Vagina (tissue), 2 donors: ENCODE measurements around the gene ARHGAP26.

Source experiments
- POLR2AphosphoS5 ChIP-seq, 2 donors: sonication (generic); formaldehyde crosslinking; IDR thresholded peaks; one replicate each; pipeline ENCODE4 v1.9.0; 2017; ENCODE audit warnings: antibody characterized with exemption in 2 of 2, mild to moderate bottlenecking in 2 of 2, low read depth in 1 of 2; ENCODE audit not compliant: insufficient read depth in 1 of 2
- TF ChIP-seq, protein P1 (sequence below), 3 experiments: fragments of 450-650 bp in 2 of 3; fragments of 200-600 bp in 1 of 3; sonication (generic) in 1 of 3; IDR thresholded peaks; one replicate each; pipeline ENCODE4 v1.5.1; 2017 to 2019; ENCODE audit warnings: antibody characterized with exemption in 3 of 3, mild to moderate bottlenecking in 2 of 3, moderate library complexity in 2 of 3

DNA sequence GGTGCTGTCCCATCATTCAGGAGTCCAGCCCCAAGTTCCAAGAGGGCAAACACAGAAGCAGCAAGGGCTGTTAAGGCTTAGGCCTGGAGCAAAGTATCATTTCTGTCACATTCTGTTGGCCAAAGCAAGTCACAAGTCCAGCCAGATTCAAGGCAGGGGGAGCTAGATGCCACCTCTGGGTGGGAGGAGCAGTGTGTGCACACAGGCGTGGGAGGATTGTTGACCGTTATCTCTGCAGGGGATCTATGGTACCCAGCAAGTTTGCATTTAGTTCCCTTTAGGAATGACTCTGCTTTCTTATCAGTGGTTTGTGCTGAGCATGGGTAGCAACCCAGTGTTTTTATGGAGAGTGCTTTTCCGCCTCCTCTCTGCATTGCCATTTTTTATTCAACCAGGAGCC lies 354.4 kb downstream of the ARHGAP26 start:
- TF ChIP-seq, protein P1, sequence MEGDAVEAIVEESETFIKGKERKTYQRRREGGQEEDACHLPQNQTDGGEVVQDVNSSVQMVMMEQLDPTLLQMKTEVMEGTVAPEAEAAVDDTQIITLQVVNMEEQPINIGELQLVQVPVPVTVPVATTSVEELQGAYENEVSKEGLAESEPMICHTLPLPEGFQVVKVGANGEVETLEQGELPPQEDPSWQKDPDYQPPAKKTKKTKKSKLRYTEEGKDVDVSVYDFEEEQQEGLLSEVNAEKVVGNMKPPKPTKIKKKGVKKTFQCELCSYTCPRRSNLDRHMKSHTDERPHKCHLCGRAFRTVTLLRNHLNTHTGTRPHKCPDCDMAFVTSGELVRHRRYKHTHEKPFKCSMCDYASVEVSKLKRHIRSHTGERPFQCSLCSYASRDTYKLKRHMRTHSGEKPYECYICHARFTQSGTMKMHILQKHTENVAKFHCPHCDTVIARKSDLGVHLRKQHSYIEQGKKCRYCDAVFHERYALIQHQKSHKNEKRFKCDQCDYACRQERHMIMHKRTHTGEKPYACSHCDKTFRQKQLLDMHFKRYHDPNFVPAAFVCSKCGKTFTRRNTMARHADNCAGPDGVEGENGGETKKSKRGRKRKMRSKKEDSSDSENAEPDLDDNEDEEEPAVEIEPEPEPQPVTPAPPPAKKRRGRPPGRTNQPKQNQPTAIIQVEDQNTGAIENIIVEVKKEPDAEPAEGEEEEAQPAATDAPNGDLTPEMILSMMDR (IDR thresholded peaks at IDR 0.05) = no peak
- TF ChIP-seq POLR2AphosphoS5 (IDR thresholded peaks at IDR 0.05; ENCODE audit: insufficient read depth in 1 of 2, low read depth in 1 of 2) = no peak
